Gastroesophageal sphincter (tissue), 3 donors: ENCODE results near the gene HDLBP.

ENCODE experiments used
- EP300 ChIP-seq: sonication (generic); formaldehyde crosslinking; IDR thresholded peaks from one replicate; pipeline ENCODE4 v1.6.1; 2017; ENCODE audit warnings: antibody characterized with exemption, mild to moderate bottlenecking
- POLR2A ChIP-seq, 2 donors: fragments of 450-650 bp; IDR thresholded peaks; one replicate each; pipeline ENCODE4 v1.6.1; 2017; ENCODE audit warnings: antibody characterized with exemption in 2 of 2, mild to moderate bottlenecking in 2 of 2, moderate library complexity in 1 of 2
- POLR2AphosphoS5 ChIP-seq: sonication (generic); formaldehyde crosslinking; IDR thresholded peaks from one replicate; pipeline ENCODE4 v1.6.1; 2017; ENCODE audit warnings: antibody characterized with exemption
- TF ChIP-seq, protein P1 (sequence below), 4 experiments: fragments of 200-600 bp in 2 of 4; fragments of 450-650 bp in 2 of 4; sonication (generic) in 1 of 4; IDR thresholded peaks; one replicate each; pipeline ENCODE4 v1.5.1; 2017 to 2019; ENCODE audit warnings: antibody characterized with exemption in 4 of 4, mild to moderate bottlenecking in 2 of 4, moderate library complexity in 2 of 4

DNA sequence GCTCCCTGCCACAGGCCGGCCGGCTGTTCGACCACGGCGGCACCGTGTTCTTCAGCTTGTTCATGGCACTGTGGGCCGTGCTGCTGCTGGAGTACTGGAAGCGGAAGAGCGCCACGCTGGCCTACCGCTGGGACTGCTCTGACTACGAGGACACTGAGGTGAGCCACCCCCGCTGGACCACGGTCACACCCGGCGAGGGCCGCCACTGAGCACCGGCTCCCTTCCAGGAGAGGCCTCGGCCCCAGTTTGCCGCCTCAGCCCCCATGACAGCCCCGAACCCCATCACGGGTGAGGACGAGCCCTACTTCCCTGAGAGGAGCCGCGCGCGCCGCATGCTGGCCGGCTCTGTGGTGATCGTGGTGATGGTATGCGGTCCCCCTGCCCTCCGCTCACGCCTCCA lies 106.2 kb downstream of the HDLBP start:
- TF ChIP-seq POLR2A (IDR thresholded peaks at IDR 0.05) = no peak
- no peak for TF ChIP-seq POLR2AphosphoS5
- TF ChIP-seq, protein P1, sequence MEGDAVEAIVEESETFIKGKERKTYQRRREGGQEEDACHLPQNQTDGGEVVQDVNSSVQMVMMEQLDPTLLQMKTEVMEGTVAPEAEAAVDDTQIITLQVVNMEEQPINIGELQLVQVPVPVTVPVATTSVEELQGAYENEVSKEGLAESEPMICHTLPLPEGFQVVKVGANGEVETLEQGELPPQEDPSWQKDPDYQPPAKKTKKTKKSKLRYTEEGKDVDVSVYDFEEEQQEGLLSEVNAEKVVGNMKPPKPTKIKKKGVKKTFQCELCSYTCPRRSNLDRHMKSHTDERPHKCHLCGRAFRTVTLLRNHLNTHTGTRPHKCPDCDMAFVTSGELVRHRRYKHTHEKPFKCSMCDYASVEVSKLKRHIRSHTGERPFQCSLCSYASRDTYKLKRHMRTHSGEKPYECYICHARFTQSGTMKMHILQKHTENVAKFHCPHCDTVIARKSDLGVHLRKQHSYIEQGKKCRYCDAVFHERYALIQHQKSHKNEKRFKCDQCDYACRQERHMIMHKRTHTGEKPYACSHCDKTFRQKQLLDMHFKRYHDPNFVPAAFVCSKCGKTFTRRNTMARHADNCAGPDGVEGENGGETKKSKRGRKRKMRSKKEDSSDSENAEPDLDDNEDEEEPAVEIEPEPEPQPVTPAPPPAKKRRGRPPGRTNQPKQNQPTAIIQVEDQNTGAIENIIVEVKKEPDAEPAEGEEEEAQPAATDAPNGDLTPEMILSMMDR (IDR thresholded peaks at IDR 0.05) = no peak
- no peak for TF ChIP-seq EP300
